Mesenchymal stem cell (in vitro differentiated cells and primary cell): Measurements from ENCODE around the gene CORT.

Experiments used
- DNase-seq: peaks from one replicate; pipeline ENCODE4 v3.0.0-alpha.2; 2013
- H2AFZ ChIP-seq: one replicate; pipeline ENCODE4 v1.6.1; 2013; ENCODE audit warnings: low read depth, mild to moderate bottlenecking, control low read depth, inconsistent platforms, low read length, moderate library complexity
- H2AK5ac ChIP-seq: 2 replicates; pipeline ENCODE4 v1.6.1; 2013; ENCODE audit warnings: low read length, moderate library complexity, mild to moderate bottlenecking, inconsistent platforms; ENCODE audit not compliant: severe bottlenecking
- H2BK120ac ChIP-seq: one replicate; pipeline ENCODE4 v1.6.1; 2013; ENCODE audit warnings: low read depth, mild to moderate bottlenecking, inconsistent platforms, low read length, moderate library complexity
- H2BK12ac ChIP-seq, 2 experiments: one replicate each; pipeline ENCODE4 v1.6.1; 2013; ENCODE audit warnings: inconsistent platforms in 2 of 2, low read length in 2 of 2, mild to moderate bottlenecking in 2 of 2, moderate library complexity in 2 of 2, control low read depth in 1 of 2
- H2BK15ac ChIP-seq: one replicate; pipeline ENCODE4 v1.6.1; 2013; ENCODE audit warnings: mild to moderate bottlenecking, low read depth, inconsistent platforms; ENCODE audit not compliant: poor library complexity, severe bottlenecking
- H2BK5ac ChIP-seq: 2 replicates; pipeline ENCODE4 v1.6.1; 2013; ENCODE audit warnings: low read depth, mild to moderate bottlenecking, low read length, control low read depth, inconsistent platforms; ENCODE audit not compliant: poor library complexity, severe bottlenecking
- H3K14ac ChIP-seq, 2 experiments: one replicate each; pipeline ENCODE4 v1.6.1; 2013; ENCODE audit warnings: inconsistent platforms in 2 of 2, low read length in 2 of 2, control low read depth in 1 of 2, mild to moderate bottlenecking in 1 of 2, moderate library complexity in 1 of 2
- H3K18ac ChIP-seq, 2 experiments: one replicate each; pipeline ENCODE4 v1.6.1; 2013; ENCODE audit warnings: inconsistent platforms in 2 of 2, low read length in 2 of 2, control low read depth in 1 of 2, low read depth in 1 of 2, mild to moderate bottlenecking in 1 of 2
- H3K23ac ChIP-seq, 2 experiments: one replicate each; pipeline ENCODE4 v1.6.1; 2013; ENCODE audit warnings: inconsistent platforms in 2 of 2, low read length in 2 of 2, mild to moderate bottlenecking in 2 of 2, moderate library complexity in 2 of 2, control low read depth in 1 of 2
- H3K27ac ChIP-seq: 2 replicates; pipeline ENCODE4 v1.5.1; 2013; ENCODE audit warnings: mild to moderate bottlenecking, moderate library complexity, low read length, control low read depth, inconsistent platforms; ENCODE audit not compliant: poor library complexity, severe bottlenecking
- H3K27me3 ChIP-seq, 2 experiments: 2 replicates each; pipeline versions ENCODE4 v1.6.1 to v1.7.0; 2013; ENCODE audit warnings: low read length in 2 of 2, mild to moderate bottlenecking in 2 of 2, moderate library complexity in 2 of 2, control low read depth in 1 of 2, inconsistent platforms in 1 of 2; ENCODE audit not compliant: control insufficient read depth in 1 of 2, insufficient read depth in 1 of 2
- H3K36me3 ChIP-seq, 2 experiments: 2 replicates each; pipeline versions ENCODE4 v1.6.1 to v1.7.0; 2013; ENCODE audit warnings: low read length in 2 of 2, control low read depth in 1 of 2, inconsistent platforms in 1 of 2, low read depth in 1 of 2, mild to moderate bottlenecking in 1 of 2; ENCODE audit not compliant: insufficient read depth in 2 of 2, control insufficient read depth in 1 of 2
- H3K4ac ChIP-seq, 2 experiments: one replicate each; pipeline ENCODE4 v1.6.1; 2013; ENCODE audit warnings: inconsistent platforms in 2 of 2, low read length in 2 of 2, mild to moderate bottlenecking in 2 of 2, moderate library complexity in 2 of 2, control low read depth in 1 of 2, low read depth in 1 of 2
- H3K4me1 ChIP-seq: 2 replicates; pipeline ENCODE4 v1.6.1; 2013; ENCODE audit warnings: low read depth, low read length, control low read depth; ENCODE audit not compliant: control insufficient read depth, insufficient read depth
- H3K4me2 ChIP-seq: 2 replicates; pipeline ENCODE4 v1.6.1; 2013; ENCODE audit warnings: low read length, mild to moderate bottlenecking, inconsistent platforms; ENCODE audit not compliant: poor library complexity, severe bottlenecking
- H3K4me3 ChIP-seq, 2 experiments: 2 replicates each; pipeline versions ENCODE4 v1.5.1 to v1.7.0; 2013; ENCODE audit warnings: low read length in 2 of 2, mild to moderate bottlenecking in 2 of 2, control low read depth in 1 of 2, low read depth in 1 of 2; ENCODE audit not compliant: insufficient read depth in 1 of 2
- H3K79me1 ChIP-seq: replicated peaks from 2 replicates; pipeline ENCODE4 v1.6.1; 2013; ENCODE audit warnings: mild to moderate bottlenecking, control low read depth, low read length, inconsistent platforms; ENCODE audit not compliant: poor library complexity, severe bottlenecking
- H3K9ac ChIP-seq: 2 replicates; pipeline ENCODE4 v1.7.0; 2013; ENCODE audit warnings: mild to moderate bottlenecking, low read length, moderate library complexity
- H3K9me3 ChIP-seq: 2 replicates; pipeline ENCODE4 v1.7.0; 2013; ENCODE audit warnings: mild to moderate bottlenecking, low read length; ENCODE audit not compliant: control insufficient read depth
- H4K8ac ChIP-seq: one replicate; pipeline ENCODE4 v1.6.1; 2013; ENCODE audit warnings: inconsistent platforms, mild to moderate bottlenecking, low read length, moderate library complexity
- H4K91ac ChIP-seq: one replicate; pipeline ENCODE4 v1.6.1; 2013; ENCODE audit warnings: mild to moderate bottlenecking, low read length, inconsistent platforms
- WGBS: methylation state at CpG from one replicate; pipeline ENCODE4 v1.1.7; 2013; ENCODE audit warnings: mixed read lengths; 5-methylcytosine and 5-hydroxymethylcytosine counted together

CORT gene

DNA sequence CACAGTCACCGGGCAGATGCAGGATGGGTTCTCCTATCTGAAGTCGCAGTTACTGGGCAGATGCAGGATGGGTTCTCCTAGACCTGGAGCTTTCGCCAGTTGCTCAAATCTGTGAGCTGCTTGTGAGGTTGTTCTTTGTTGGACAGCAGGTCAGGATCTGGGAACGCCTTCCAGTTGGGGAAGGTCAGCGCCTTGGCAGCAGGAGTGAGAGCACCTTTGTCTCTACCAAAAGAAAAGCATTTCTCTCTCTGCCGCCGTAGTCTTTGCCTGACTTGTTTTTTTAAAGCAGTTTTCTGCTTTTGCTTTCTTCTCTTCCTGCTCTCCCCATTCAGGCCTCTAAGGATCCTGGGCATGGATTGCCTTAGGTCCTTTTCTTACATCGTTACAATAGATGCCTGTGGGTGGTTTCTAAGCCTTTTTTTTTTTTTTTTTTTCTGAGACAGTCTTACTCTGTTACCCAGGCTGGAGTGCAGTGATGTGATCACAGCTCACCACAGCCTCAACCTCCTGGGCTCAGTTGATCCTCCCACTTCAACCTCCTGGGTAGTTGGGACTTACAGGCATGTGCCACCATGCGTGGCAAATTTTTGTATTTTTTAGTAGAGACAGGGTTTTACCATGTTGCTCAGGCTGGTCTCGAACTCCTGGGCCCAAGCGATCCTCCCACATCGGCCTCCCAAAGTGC lies 40.6 kb downstream of the CORT start:
- no peak overlapping the region for H3K4ac ChIP-seq
- H2BK5ac ChIP-seq = no peak overlapping the region
- no peak overlapping the region for H2AFZ ChIP-seq
- no peak overlapping the region for H2BK120ac ChIP-seq
- no peak overlapping the region for H2BK15ac ChIP-seq
- no peak overlapping the region for H3K18ac ChIP-seq
- DNase-seq = no peak
- H3K27ac ChIP-seq = no peak overlapping the region
- WGBS = 88% methylated on average over 11 of the region's 12 CpGs
- H3K9me3 ChIP-seq = no peaks in the 10 kb centered on the region
- no peak overlapping the region for H3K4me2 ChIP-seq
- no peak overlapping the region for H4K8ac ChIP-seq
- no peaks in the 10 kb centered on the region for H3K27me3 ChIP-seq
- no peak overlapping the region for H4K91ac ChIP-seq
- H3K9ac ChIP-seq = no peak overlapping the region
- H3K14ac ChIP-seq = no peak overlapping the region
- H3K36me3 ChIP-seq = peaks cover 7% of the 10 kb centered on the region in 2 experiments
- peaks cover 29% of the 10 kb centered on the region for H3K79me1 ChIP-seq
- no peak overlapping the region for H3K4me3 ChIP-seq
- H3K4me1 ChIP-seq = peaks cover 4% of the 10 kb centered on the region
- H3K23ac ChIP-seq = no peak overlapping the region
- no peak overlapping the region for H2AK5ac ChIP-seq
- H2BK12ac ChIP-seq = no peak overlapping the region

DNA sequence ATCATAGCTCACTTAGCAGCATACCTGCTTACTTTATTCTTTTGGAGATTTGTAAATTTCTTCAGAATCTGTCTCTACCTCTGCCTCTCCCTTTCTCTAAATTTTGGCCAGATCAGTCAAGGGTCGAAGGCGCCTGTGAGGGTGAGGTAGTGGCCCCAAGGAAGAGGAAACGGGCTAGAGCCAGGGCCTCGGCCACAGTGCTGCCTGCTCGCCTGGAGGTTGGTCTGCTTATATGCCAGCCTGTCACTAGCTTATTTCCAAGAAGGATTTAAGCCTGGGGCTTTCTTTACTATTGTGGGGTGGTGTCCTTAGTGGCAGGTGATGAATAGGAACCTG lies 44.6 kb downstream of the CORT start:
- Histone ChIP-seq H4K91ac (no peak overlapping the region), H3K79me1 (peaks cover 49% of the 10 kb centered on the region), H2AFZ (no peak overlapping the region), H3K18ac (no peak overlapping the region), H2BK15ac (no peak overlapping the region), H3K4me3 (no peak overlapping the region), H2AK5ac (no peak overlapping the region), H2BK5ac (no peak overlapping the region), H2BK120ac (no peak overlapping the region), H3K9me3 (no peaks in the 10 kb centered on the region), H3K4ac (no peak overlapping the region), H3K9ac (no peak overlapping the region), H3K14ac (no peak overlapping the region), H3K27ac (no peak overlapping the region), H3K23ac (no peak overlapping the region), H4K8ac (no peak overlapping the region), H3K27me3 (no peaks in the 10 kb centered on the region), H3K36me3 (peaks cover 14 to 20% of the 10 kb centered on the region in 2 experiments), H3K4me1 (peaks cover 4% of the 10 kb centered on the region), H3K4me2 (no peak overlapping the region), H2BK12ac (no peak overlapping the region)
- DNase-seq = no peak
- WGBS = 87% methylated on average over 5 of the region's 5 CpGs

DNA sequence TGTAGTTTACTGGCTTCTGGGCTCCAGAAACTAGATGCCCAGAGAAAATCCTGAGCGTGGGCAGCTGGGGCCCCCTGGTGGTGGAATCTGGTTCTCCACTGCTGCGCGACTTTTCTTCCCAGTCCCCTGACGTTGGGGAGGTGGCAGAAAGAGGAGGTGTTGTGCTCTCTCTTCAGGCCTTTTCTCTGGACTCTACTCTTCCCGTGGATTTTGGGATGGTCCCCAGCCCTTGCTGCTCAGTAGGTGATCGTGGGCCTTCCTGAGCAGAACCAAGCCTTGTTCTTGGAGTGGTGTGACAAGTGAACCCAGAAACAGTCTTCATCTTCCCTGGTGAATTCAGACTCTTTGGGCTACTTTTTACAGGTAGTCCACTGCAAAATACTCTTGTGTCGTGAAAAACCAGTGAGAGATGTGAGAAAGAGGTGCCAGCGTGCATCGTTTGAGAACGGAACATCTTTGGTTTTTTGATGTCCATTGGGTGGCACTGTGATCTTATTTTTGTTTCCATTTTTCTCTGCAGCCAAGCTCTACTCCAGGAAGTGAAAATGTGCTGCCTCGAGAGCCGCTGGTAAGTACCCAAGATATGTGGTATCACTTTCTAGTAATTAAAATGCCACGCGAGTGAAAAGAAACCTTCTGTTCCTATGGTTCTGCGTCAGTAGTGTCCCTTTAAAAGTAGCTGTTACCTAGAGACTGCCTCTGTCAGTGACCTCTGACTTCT lies 45.1 kb downstream of the CORT start:
- H2BK120ac ChIP-seq = no peak overlapping the region
- no peak overlapping the region for H2BK5ac ChIP-seq
- no peak overlapping the region for H2AK5ac ChIP-seq
- peak overlapping the region; percentile 74 for H3K4me2 ChIP-seq
- no peak overlapping the region for H3K27ac ChIP-seq
- no peaks in the 10 kb centered on the region for H3K27me3 ChIP-seq
- peaks cover 10 to 20% of the 10 kb centered on the region in 2 experiments for H3K36me3 ChIP-seq
- peak overlapping the region in 1 of 2 experiments; percentile 75 for H3K4me3 ChIP-seq
- peaks cover 47% of the 10 kb centered on the region for H3K79me1 ChIP-seq
- H3K23ac ChIP-seq = no peak overlapping the region
- H3K14ac ChIP-seq = no peak overlapping the region
- no peak overlapping the region for H2BK12ac ChIP-seq
- peaks cover 4% of the 10 kb centered on the region for H3K4me1 ChIP-seq
- 33% methylated on average over 15 of the region's 15 CpGs for WGBS
- no peak overlapping the region for H3K4ac ChIP-seq
- peak; percentile 67 for DNase-seq
- H2BK15ac ChIP-seq = no peak overlapping the region
- no peak overlapping the region for H2AFZ ChIP-seq
- peak overlapping the region; percentile 81 for H3K9ac ChIP-seq
- no peaks in the 10 kb centered on the region for H3K9me3 ChIP-seq
- H4K8ac ChIP-seq = no peak overlapping the region
- H3K18ac ChIP-seq = no peak overlapping the region
- no peak overlapping the region for H4K91ac ChIP-seq

DNA sequence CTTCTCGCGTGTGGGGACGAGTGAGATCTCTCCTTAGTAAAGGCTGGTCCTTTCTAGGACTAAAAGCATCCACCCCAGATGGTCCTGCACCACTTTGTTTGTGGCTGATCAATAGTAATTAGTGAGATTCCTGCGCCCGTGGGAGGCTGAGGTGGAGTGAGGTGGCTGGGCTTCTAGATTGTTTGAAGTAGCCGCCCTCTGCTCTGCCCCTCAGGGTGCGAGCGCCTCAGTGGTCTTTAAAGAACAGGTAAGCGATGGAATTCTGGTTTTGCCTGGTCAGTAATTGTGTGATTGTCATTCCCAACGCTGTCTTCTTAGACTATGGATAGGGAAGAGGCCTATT lies 45.6 kb downstream of the CORT start:
- H2AFZ ChIP-seq = no peak overlapping the region
- WGBS = 95% methylated on average over 10 of the region's 10 CpGs
- no peak overlapping the region for H2AK5ac ChIP-seq
- peaks cover 4% of the 10 kb centered on the region for H3K4me1 ChIP-seq
- no peak overlapping the region for H4K91ac ChIP-seq
- no peak overlapping the region for H2BK12ac ChIP-seq
- H3K79me1 ChIP-seq = peaks cover 48% of the 10 kb centered on the region
- H4K8ac ChIP-seq = no peak overlapping the region
- no peak overlapping the region for H3K4me2 ChIP-seq
- H3K18ac ChIP-seq = no peak overlapping the region
- peaks cover 10 to 20% of the 10 kb centered on the region in 2 experiments for H3K36me3 ChIP-seq
- DNase-seq = no peak
- H3K4me3 ChIP-seq = peak overlapping the region in 1 of 2 experiments; percentile 75
- peak overlapping the region; percentile 81 for H3K9ac ChIP-seq
- H3K27me3 ChIP-seq = no peaks in the 10 kb centered on the region
- H2BK120ac ChIP-seq = no peak overlapping the region
- H2BK5ac ChIP-seq = no peak overlapping the region
- H3K9me3 ChIP-seq = no peaks in the 10 kb centered on the region
- no peak overlapping the region for H3K23ac ChIP-seq
- no peak overlapping the region for H2BK15ac ChIP-seq
- H3K14ac ChIP-seq = no peak overlapping the region
- no peak overlapping the region for H3K4ac ChIP-seq
- H3K27ac ChIP-seq = no peak overlapping the region
